Endothelial cell of umbilical vein (primary cell): ENCODE data around the gene TRIM2. TPM values are rescaled to one million over a fixed set of nuclear protein-coding genes. Genes with fewer than 3 reads are reported as not detected.

Experiments
- BruUV-seq: library from RNA; stranded (reverse); fragments of 400-500 nt; replicated peaks from 2 replicates; lab custom pipeline; 2021; lab: Mats Ljungman, UMichigan
- CTCF ChIA-PET: fragments of 300-600, 350-600 bp; sonication (Branson Sonifier 250); formaldehyde crosslinking; loops from one replicate; lab custom pipeline; 2021; ENCODE audit warnings: antibody characterized with exemption, inconsistent platforms; lab: Charles Lee
- POLR2A ChIA-PET: fragments of 300-600, 350-600 bp; sonication (Branson Sonifier 250); formaldehyde crosslinking; loops from one replicate; lab custom pipeline; 2021; ENCODE audit warnings: antibody characterized with exemption, inconsistent platforms; lab: Charles Lee
- DNase-seq: peaks from one replicate; pipeline ENCODE4 v3.0.0-alpha.2; 2011; ENCODE audit warnings: low read depth, low spot score
- FAIRE-seq: peaks from 2 replicates; lab custom pipeline; 2011; peaks lifted over from hg19 to GRCh38; lab: Jason Lieb, UNC
- H2AFZ ChIP-seq: 2 replicates; pipeline ENCODE4 v1.6.0; 2012; ENCODE audit warnings: low read depth, low read length, control low read depth, inconsistent platforms
- H3K27ac ChIP-seq: 2 replicates; pipeline ENCODE4 v1.5.1; 2011; ENCODE audit warnings: low read depth, mild to moderate bottlenecking, control low read depth, low read length, moderate library complexity; ENCODE audit not compliant: insufficient read depth
- H3K27me3 ChIP-seq, 2 experiments: 2 replicates each; pipeline versions ENCODE4 v1.6.0 to v1.6.1; 2011; ENCODE audit warnings: low read length in 2 of 2, mixed read lengths in 1 of 2; ENCODE audit not compliant: control insufficient read depth in 2 of 2, insufficient read depth in 2 of 2
- H3K36me3 ChIP-seq, 2 experiments: 2 replicates in 1 of 2; 3 replicates in 1 of 2; pipeline ENCODE4 v1.5.1; 2011; ENCODE audit warnings: low read length in 2 of 2, mild to moderate bottlenecking in 1 of 2, moderate library complexity in 1 of 2; ENCODE audit not compliant: control insufficient read depth in 2 of 2, insufficient read depth in 2 of 2; ENCODE audit errors: extremely low read depth in 1 of 2
- H3K4me1 ChIP-seq: 3 replicates; pipeline ENCODE4 v1.5.1; 2011; ENCODE audit warnings: mild to moderate bottlenecking, low read length; ENCODE audit not compliant: control insufficient read depth, insufficient read depth; ENCODE audit errors: extremely low read depth
- H3K4me2 ChIP-seq: 2 replicates; pipeline ENCODE4 v1.6.1; 2011; ENCODE audit warnings: low read length, control low read depth, mixed read lengths; ENCODE audit not compliant: insufficient read depth
- H3K4me3 ChIP-seq, 3 experiments: fragments of 200-600 bp in 1 of 3; sonication (generic), shearing (Covaris generic) in 1 of 3; replicated peaks in 1 of 3; 2 replicates each; pipeline ENCODE4 v1.5.1; 2011 to 2016; ENCODE audit warnings: control low read depth in 3 of 3, low read length in 3 of 3, mild to moderate bottlenecking in 2 of 3, inconsistent platforms in 1 of 3, low read depth in 1 of 3, moderate library complexity in 1 of 3; ENCODE audit not compliant: insufficient read depth in 1 of 3
- H3K79me2 ChIP-seq: 2 replicates; pipeline ENCODE4 v1.6.0; 2012; ENCODE audit warnings: low read length, inconsistent platforms; ENCODE audit not compliant: control insufficient read depth, insufficient read depth
- H3K9ac ChIP-seq: replicated peaks from 2 replicates; pipeline ENCODE3; 2011; ENCODE audit warnings: low read length, control low read depth; ENCODE audit not compliant: insufficient read depth; ENCODE audit errors: extremely low read depth
- H3K9me1 ChIP-seq: replicated peaks from 3 replicates; pipeline ENCODE4 v1.6.0; 2011; ENCODE audit warnings: mild to moderate bottlenecking, low read length; ENCODE audit not compliant: control insufficient read depth, insufficient read depth; ENCODE audit errors: extremely low read depth
- H3K9me3 ChIP-seq: replicated peaks from 2 replicates; pipeline ENCODE4 v1.5.1; 2012; ENCODE audit warnings: low read length, inconsistent platforms; ENCODE audit not compliant: control insufficient read depth, insufficient read depth
- H4K20me1 ChIP-seq: replicated peaks from 2 replicates; pipeline ENCODE3; 2011; ENCODE audit warnings: mild to moderate bottlenecking, low read length; ENCODE audit not compliant: control insufficient read depth, insufficient read depth; ENCODE audit errors: extremely low read depth
- CTCF ChIP-seq, 2 donors: IDR thresholded peaks; 1 replicate in 1 of 2; 2 replicates in 1 of 2; pipeline ENCODE4 v1.5.1; 2011; ENCODE audit warnings: low read length in 2 of 2, mild to moderate bottlenecking in 2 of 2, moderate library complexity in 2 of 2, control low read depth in 1 of 2, inconsistent platforms in 1 of 2, low read depth in 1 of 2; ENCODE audit not compliant: insufficient read depth in 1 of 2; ENCODE audit errors: extremely low read depth in 1 of 2
- EZH2 ChIP-seq: IDR thresholded peaks from 2 replicates; pipeline ENCODE4 v1.6.1; 2012; ENCODE audit warnings: borderline replicate concordance, low read depth, mild to moderate bottlenecking, moderate library complexity, low read length, inconsistent platforms; ENCODE audit not compliant: severe bottlenecking
- FOS ChIP-seq: IDR thresholded peaks from 2 replicates; pipeline ENCODE4 v1.6.1; 2011; ENCODE audit warnings: mild to moderate bottlenecking, low read length, moderate library complexity, borderline replicate concordance; ENCODE audit not compliant: insufficient read depth
- GATA2 ChIP-seq: IDR thresholded peaks from 2 replicates; pipeline ENCODE4 v1.7.0; 2011; ENCODE audit warnings: low read depth, mild to moderate bottlenecking, moderate library complexity, mixed read lengths, low read length; ENCODE audit not compliant: insufficient read length, insufficient read depth
- JUN ChIP-seq: IDR thresholded peaks from 2 replicates; pipeline ENCODE4 v1.6.1; 2011; ENCODE audit warnings: borderline replicate concordance, low read depth; ENCODE audit not compliant: insufficient read length, insufficient read depth
- MAX ChIP-seq: IDR thresholded peaks from 2 replicates; pipeline ENCODE4 v1.6.1; 2011; ENCODE audit not compliant: insufficient read depth, insufficient read length
- MYC ChIP-seq: IDR thresholded peaks from one replicate; pipeline ENCODE4 v1.6.1; 2011; ENCODE audit warnings: mild to moderate bottlenecking, low read depth, low read length
- POLR2A ChIP-seq: IDR thresholded peaks from 2 replicates; pipeline ENCODE4 v1.6.1; 2012; ENCODE audit warnings: low read depth, mild to moderate bottlenecking, control low read depth, low read length
- POLR2AphosphoS5 ChIP-seq: IDR thresholded peaks from 2 replicates; pipeline ENCODE4 v1.6.1; 2012; ENCODE audit warnings: low read depth, mild to moderate bottlenecking, control low read depth, low read length, moderate library complexity; ENCODE audit not compliant: insufficient read depth
- dilution Hi-C: fragments of 300-500 bp; cut with MboI; formaldehyde crosslinking; loops from one replicate; pipeline ENCODE4 v1.15.0; 2019; ENCODE audit warnings: low sequenced_read_pairs; ENCODE audit not compliant: extremely low pct_ligation_motif_present
- intact Hi-C: fragments of 100-400 bp; cut with micrococcal nuclease; formaldehyde crosslinking; loops from one replicate; pipeline ENCODE4 v1.10.0; 2022
- polyA plus RNA-seq, 4 experiments: library from polyadenylated mRNA; depleted of rRNA in 3 of 4; stranded (reverse) in 3 of 4; unstranded in 1 of 4; fragments of >200 nt; gene quantifications; 2 replicates each; pipeline versions ENCODE4 v1.2.1 to v1.2.3, GENCODE V29; 2011 to 2012; ENCODE audit warnings: missing spikeins in 1 of 4
- total RNA-seq: library from RNA; stranded (reverse); gene quantifications from 2 replicates; pipeline ENCODE4 v1.2.3, GENCODE V29; 2021

TRIM2 gene
- total and polyA plus RNA-seq, 2 donors (not counting 3 experiments of a cell fraction or from before 2014, with no cell fraction given): 6.8 to 19.7 TPM

- Histone ChIP-seq H3K9me1 (no peaks in the 10 kb centered on the region), H3K4me2 (no peak overlapping the region), H3K4me3 (no peak overlapping the region), H3K4me1 (peaks cover 8% of the 10 kb centered on the region), H4K20me1 (no peaks in the 10 kb centered on the region), H3K27ac (no peak overlapping the region), H3K9ac (no peak overlapping the region), H3K9me3 (no peaks in the 10 kb centered on the region), H3K27me3 (no peaks in the 10 kb centered on the region), H3K79me2 (no peaks in the 10 kb centered on the region), H3K36me3 (no peaks in the 10 kb centered on the region), H2AFZ (no peak overlapping the region)
- DNase-seq (no peak), FAIRE-seq (no peak)
- no TSS peak for BruUV-seq
- dilution Hi-C loops (no loop called here), intact Hi-C loops (no loop called here)
- TF ChIP-seq CTCF (IDR thresholded peaks at IDR 0.05; ENCODE audit: extremely low read depth in 1 of 2, insufficient read depth in 1 of 2, low read depth in 1 of 2, low read length in 2 of 2) (no peak), POLR2AphosphoS5 (no peak), MAX (no peak), FOS (no peak), JUN (no peak), POLR2A (no peak), MYC (no peak), GATA2 (no peak), EZH2 (no peak)
- ChIA-PET POLR2A (no interaction called here), CTCF (no interaction called here)
Observed at GRCh38 chr4:153241295-153241694, 37.1 kb downstream of the TRIM2 start.
